ENCODE measurements around the gene ESYT1. TPM values are rescaled to one million over a fixed set of nuclear protein-coding genes. Genes with fewer than 3 reads are reported as not detected.
"Not testable (repeated sequence)": the region's sequence is repeated elsewhere in the genome, so short reads cannot be mapped to it uniquely, and the experiment has no call there.

Gene ESYT1
- polyA plus RNA-seq, 4 donors, result 2.7 to 51.8 (median 23.7) TPM

DNA sequence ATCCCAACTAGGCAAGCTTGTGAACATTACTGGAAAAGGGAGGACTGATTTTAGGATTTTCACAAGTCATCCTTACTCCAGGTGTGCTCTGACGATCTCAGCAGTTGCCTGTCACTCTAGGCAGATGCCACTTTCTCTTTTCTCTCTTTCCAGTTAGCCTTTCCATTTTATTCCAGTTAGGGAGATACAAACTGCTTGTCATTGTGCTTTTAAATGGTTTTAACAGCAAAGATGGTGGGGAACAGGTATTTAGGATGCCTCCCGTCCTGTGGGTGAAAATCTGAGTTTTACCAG, 22.5 kb upstream of the ESYT1 start:
- WGBS, 3 donors, result 11 to 20% (median 11%) methylated on average over 2 of the region's 2 CpGs
- DNase-seq, result no peak
- peaks cover 7 to 47% (median 21%) of the 10 kb centered on the region in 3 donors for H3K36me3 ChIP-seq (ENCODE audit: control insufficient read depth in 3 of 3, insufficient read depth in 2 of 3, low read depth in 1 of 3, low read length in 3 of 3)
- FAIRE-seq, result no peak
- peak overlapping the region in 1 of 3 donors; percentile 82 for H3K27ac ChIP-seq (ENCODE audit: low read depth in 1 of 3, low read length in 2 of 3)
- peak overlapping the region; percentile 59 to 80 (median 77) for H3K4me3 ChIP-seq (ENCODE audit: low read depth in 1 of 3, low read length in 3 of 3)
- no peaks in the 10 kb centered on the region for H3K9me3 ChIP-seq (ENCODE audit: control insufficient read depth in 2 of 2, insufficient read depth in 1 of 2, low read depth in 1 of 2, low read length in 1 of 2)
- peaks cover 0 to 6% (median 3%) of the 10 kb centered on the region in 3 donors for H3K4me1 ChIP-seq (ENCODE audit: control insufficient read depth in 3 of 3, insufficient read depth in 2 of 3, low read depth in 1 of 3, low read length in 2 of 3)
- H3K27me3 ChIP-seq (ENCODE audit: control insufficient read depth in 3 of 3, insufficient read depth in 3 of 3, low read length in 3 of 3), result no peaks in the 10 kb centered on the region

DNA sequence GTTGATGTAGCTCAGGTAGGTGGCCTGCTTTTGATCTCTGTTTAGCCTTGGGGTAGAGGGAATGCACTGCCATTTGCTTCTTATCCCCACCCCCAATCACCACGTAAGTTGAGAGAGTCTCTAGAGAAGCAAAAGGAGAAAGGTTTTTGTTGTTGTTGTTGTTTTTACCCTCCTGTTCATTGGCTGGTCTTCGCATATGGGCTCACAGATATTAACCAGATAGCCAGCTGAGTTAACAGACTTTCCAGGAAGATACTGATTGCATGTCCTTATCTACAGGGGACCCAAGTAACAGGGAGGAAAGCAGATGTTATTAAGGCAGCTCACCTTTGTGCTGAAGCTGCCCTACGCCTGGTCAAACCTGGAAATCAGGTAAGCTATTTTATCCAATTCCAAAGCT, 20.8 kb upstream of the ESYT1 start:
- Histone ChIP-seq H3K4me1 (ENCODE audit: control insufficient read depth in 3 of 3, insufficient read depth in 2 of 3, low read depth in 1 of 3, low read length in 2 of 3) (peaks cover 0 to 6% (median 3%) of the 10 kb centered on the region in 3 donors), H3K27me3 (ENCODE audit: control insufficient read depth in 3 of 3, insufficient read depth in 3 of 3, low read length in 3 of 3) (no peaks in the 10 kb centered on the region), H3K36me3 (ENCODE audit: control insufficient read depth in 3 of 3, insufficient read depth in 2 of 3, low read depth in 1 of 3, low read length in 3 of 3) (peaks cover 14 to 46% (median 19%) of the 10 kb centered on the region in 3 donors), H3K27ac (ENCODE audit: low read depth in 1 of 3, low read length in 2 of 3) (no peak overlapping the region), H3K9me3 (ENCODE audit: control insufficient read depth in 2 of 2, insufficient read depth in 1 of 2, low read depth in 1 of 2, low read length in 1 of 2) (no peaks in the 10 kb centered on the region), H3K4me3 (ENCODE audit: low read depth in 1 of 3, low read length in 3 of 3) (no peak overlapping the region)
- no peak for FAIRE-seq
- 90 to 93% (median 92%) methylated on average over 3 of the region's 3 CpGs for WGBS, 3 donors
- DNase-seq, result no peak

DNA sequence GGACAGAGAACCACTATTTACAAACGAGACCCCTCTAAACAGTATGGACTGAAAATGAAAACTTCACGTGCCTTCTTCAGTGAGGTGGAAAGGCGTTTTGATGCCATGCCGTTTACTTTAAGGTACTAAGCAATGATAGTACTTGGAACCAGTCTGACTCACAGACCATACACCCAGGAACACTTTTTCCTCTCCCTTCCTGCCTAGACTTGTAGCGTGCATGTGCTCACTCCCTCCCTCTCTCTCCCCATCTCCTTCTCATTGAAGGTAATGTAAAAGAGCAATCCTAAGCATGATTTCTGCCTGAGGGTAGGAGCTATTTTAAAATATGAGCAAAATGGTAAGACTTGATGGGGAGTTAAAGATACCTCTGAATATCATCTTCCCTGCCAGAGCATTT, 17.5 kb upstream of the ESYT1 start:
- Histone ChIP-seq H3K36me3 (ENCODE audit: control insufficient read depth in 3 of 3, insufficient read depth in 2 of 3, low read depth in 1 of 3, low read length in 3 of 3) (peaks cover 17 to 55% (median 21%) of the 10 kb centered on the region in 3 donors), H3K27me3 (ENCODE audit: control insufficient read depth in 3 of 3, insufficient read depth in 3 of 3, low read length in 3 of 3) (no peaks in the 10 kb centered on the region), H3K27ac (ENCODE audit: low read depth in 1 of 3, low read length in 2 of 3) (no peak overlapping the region), H3K9me3 (ENCODE audit: control insufficient read depth in 2 of 2, insufficient read depth in 1 of 2, low read depth in 1 of 2, low read length in 1 of 2) (no peaks in the 10 kb centered on the region), H3K4me1 (ENCODE audit: control insufficient read depth in 3 of 3, insufficient read depth in 2 of 3, low read depth in 1 of 3, low read length in 2 of 3) (peaks cover 0 to 11% (median 2%) of the 10 kb centered on the region in 3 donors), H3K4me3 (ENCODE audit: low read depth in 1 of 3, low read length in 3 of 3) (no peak overlapping the region)
- FAIRE-seq (no peak), DNase-seq (no peak)
- WGBS, 3 donors, result 86 to 92% (median 91%) methylated on average over 5 of the region's 5 CpGs

DNA sequence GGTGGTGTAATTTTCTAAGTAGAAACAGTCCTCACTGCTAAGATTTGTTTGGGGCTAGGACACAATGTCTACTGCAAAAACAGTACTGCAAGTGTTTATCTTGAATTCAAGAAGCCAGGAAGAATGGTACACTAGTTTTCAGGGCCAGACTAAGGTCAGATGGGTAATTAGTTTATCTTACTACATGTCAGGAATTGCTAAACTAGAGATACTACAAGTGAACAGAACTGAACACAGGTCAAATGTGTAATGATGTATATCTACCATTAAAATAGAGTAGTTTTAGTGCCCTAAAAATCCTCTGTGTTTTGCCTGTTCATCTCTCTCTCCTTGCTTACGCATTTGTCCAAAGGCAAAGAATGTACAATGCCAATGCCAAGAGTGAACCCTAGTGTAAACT, 14.0 kb upstream of the ESYT1 start:
- FAIRE-seq, result no peak
- WGBS, 3 donors, result 94 to 100% (median 100%) methylated on average over 1 of the region's 1 CpG

DNA sequence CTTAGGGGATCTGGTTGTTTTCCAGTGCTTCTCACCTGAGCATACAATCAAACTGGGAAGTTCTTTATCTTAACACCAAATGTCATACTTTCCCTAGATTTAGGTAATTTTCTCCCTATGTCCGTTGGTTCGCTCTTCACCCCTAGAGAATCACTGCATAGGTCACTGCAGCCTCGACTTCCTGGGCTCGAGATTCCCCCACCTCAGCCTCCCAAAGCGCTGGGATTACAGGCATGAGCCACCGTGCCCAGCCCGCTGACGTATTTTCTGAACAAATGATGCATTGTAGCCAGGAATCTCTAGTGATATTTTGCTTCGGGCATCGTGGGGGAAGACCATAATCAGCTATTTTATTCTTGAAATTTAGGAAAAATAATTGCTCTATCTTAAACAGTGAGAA, 12.7 kb upstream of the ESYT1 start:
- DNase-seq (peak in 1 of 2 donors; percentile 28), FAIRE-seq (no peak)
- 31 to 46% (median 43%) methylated on average over 10 of the region's 10 CpGs for WGBS, 3 donors
- Histone ChIP-seq H3K27ac (ENCODE audit: low read depth in 1 of 3, low read length in 2 of 3) (peak overlapping the region in 1 of 3 donors; percentile 93), H3K27me3 (ENCODE audit: control insufficient read depth in 3 of 3, insufficient read depth in 3 of 3, low read length in 3 of 3) (no peaks in the 10 kb centered on the region), H3K4me1 (ENCODE audit: control insufficient read depth in 3 of 3, insufficient read depth in 2 of 3, low read depth in 1 of 3, low read length in 2 of 3) (peaks cover 0 to 20% (median 5%) of the 10 kb centered on the region in 3 donors), H3K9me3 (ENCODE audit: control insufficient read depth in 2 of 2, insufficient read depth in 1 of 2, low read depth in 1 of 2, low read length in 1 of 2) (no peaks in the 10 kb centered on the region), H3K36me3 (ENCODE audit: control insufficient read depth in 3 of 3, insufficient read depth in 2 of 3, low read depth in 1 of 3, low read length in 3 of 3) (peaks cover 12 to 33% (median 12%) of the 10 kb centered on the region in 3 donors), H3K4me3 (ENCODE audit: low read depth in 1 of 3, low read length in 3 of 3) (peak overlapping the region; percentile 30 to 83 (median 74))

More for the DNA sequence above, 14.0 kb upstream of the ESYT1 start:
- Histone ChIP-seq H3K36me3 (ENCODE audit: control insufficient read depth in 3 of 3, insufficient read depth in 2 of 3, low read depth in 1 of 3, low read length in 3 of 3) (peaks cover 14 to 41% (median 17%) of the 10 kb centered on the region in 3 donors), H3K4me1 (ENCODE audit: control insufficient read depth in 3 of 3, insufficient read depth in 2 of 3, low read depth in 1 of 3, low read length in 2 of 3) (peaks cover 0 to 11% (median 4%) of the 10 kb centered on the region in 3 donors), H3K9me3 (ENCODE audit: control insufficient read depth in 2 of 2, insufficient read depth in 1 of 2, low read depth in 1 of 2, low read length in 1 of 2) (no peaks in the 10 kb centered on the region), H3K4me3 (ENCODE audit: low read depth in 1 of 3, low read length in 3 of 3) (no peak overlapping the region), H3K27ac (ENCODE audit: low read depth in 1 of 3, low read length in 2 of 3) (no peak overlapping the region), H3K27me3 (ENCODE audit: control insufficient read depth in 3 of 3, insufficient read depth in 3 of 3, low read length in 3 of 3) (no peaks in the 10 kb centered on the region)
- no peak for DNase-seq

DNA sequence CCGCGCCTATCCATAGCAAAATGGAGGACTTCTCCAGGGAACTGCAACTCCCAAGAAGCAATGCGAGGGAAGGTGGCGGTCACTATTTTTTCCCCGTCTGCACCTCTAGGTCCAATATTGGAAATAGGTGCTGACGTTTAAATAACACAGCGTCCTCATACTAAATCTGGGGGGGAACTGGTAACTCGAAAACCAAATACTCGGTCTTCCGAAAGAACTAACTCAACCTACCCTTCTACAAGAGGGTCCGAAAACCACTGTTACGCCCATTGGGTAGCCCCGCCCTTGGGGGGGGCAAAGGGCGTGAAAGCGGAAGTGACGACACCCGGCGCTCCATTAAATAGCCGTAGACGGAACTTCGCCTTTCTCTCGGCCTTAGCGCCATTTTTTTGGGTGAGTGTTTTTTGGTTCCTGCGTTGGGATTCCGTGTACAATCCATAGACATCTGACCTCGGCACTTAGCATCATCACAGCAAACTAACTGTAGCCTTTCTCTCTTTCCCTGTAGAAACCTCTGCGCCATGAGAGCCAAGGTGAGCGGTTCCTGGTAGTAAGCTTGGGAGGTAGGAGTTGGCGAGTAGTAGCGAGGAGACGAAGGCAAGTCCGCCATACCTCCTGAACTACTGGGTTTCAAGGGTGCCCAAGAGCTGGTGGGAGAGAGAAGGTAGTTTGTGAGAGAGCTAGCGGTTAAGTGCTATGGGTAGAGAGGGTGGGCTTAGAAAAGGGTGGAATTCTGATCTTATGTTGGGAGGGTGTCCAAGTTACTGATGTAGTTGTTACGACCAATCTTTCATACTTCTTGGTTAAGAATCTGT, 11.6 kb upstream of the ESYT1 start, which contains the start of gene RPL41:
TSS of gene RPL41 (plus strand) at position 367 of the 815 bp plus-strand sequence.
- WGBS, 3 donors, result 0 to 1% (median 0%) methylated on average over 34 of the region's 34 CpGs
- Histone ChIP-seq H3K27ac (ENCODE audit: low read depth in 1 of 3, low read length in 2 of 3) (peak within 1 kb of the TSS; percentile 96 to 99 (median 96)), H3K4me1 (ENCODE audit: control insufficient read depth in 3 of 3, insufficient read depth in 2 of 3, low read depth in 1 of 3, low read length in 2 of 3) (peaks cover 0 to 20% (median 5%) of the 10 kb centered on the region in 3 donors), H3K4me3 (ENCODE audit: low read depth in 1 of 3, low read length in 3 of 3) (peak within 1 kb of the TSS; percentile 74 to 83 (median 76)), H3K36me3 (ENCODE audit: control insufficient read depth in 3 of 3, insufficient read depth in 2 of 3, low read depth in 1 of 3, low read length in 3 of 3) (peaks cover 7 to 36% (median 11%) of the 10 kb centered on the region in 3 donors), H3K9me3 (ENCODE audit: control insufficient read depth in 2 of 2, insufficient read depth in 1 of 2, low read depth in 1 of 2, low read length in 1 of 2) (no peaks in the 10 kb centered on the region), H3K27me3 (ENCODE audit: control insufficient read depth in 3 of 3, insufficient read depth in 3 of 3, low read length in 3 of 3) (no peaks in the 10 kb centered on the region)
- DNase-seq (peak; percentile 96 to 99), FAIRE-seq (no peak)

DNA sequence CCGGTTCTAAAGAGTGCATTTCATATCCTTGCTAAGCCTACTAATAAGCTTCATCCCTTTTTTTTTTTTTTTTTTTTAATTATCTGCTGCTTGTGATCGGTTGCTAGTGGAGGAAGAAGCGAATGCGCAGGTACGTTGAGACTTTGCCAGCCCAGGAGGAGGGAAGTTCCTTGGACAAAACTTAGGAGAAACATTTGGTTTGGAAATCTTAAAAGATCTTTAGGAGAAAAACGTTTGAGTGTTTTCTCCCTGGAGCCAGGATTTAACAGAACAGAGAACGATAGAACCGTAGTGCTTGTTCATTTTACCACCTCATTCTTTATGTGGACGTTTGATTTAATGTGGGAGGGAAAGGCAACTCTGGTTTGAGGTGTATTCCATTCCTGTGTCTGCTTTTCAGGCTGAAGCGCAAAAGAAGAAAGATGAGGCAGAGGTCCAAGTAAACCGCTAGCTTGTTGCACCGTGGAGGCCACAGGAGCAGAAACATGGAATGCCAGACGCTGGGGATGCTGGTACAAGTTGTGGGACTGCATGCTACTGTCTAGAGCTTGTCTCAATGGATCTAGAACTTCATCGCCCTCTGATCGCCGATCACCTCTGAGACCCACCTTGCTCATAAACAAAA, 10.9 kb upstream of the ESYT1 start:
- peaks cover 0 to 20% (median 5%) of the 10 kb centered on the region in 3 donors for H3K4me1 ChIP-seq (ENCODE audit: control insufficient read depth in 3 of 3, insufficient read depth in 2 of 3, low read depth in 1 of 3, low read length in 2 of 3)
- H3K4me3 ChIP-seq (ENCODE audit: low read depth in 1 of 3, low read length in 3 of 3), result peak overlapping the region; percentile 74 to 83 (median 76)
- H3K9me3 ChIP-seq (ENCODE audit: control insufficient read depth in 2 of 2, insufficient read depth in 1 of 2, low read depth in 1 of 2, low read length in 1 of 2); FAIRE-seq; DNase-seq; H3K27me3 ChIP-seq (ENCODE audit: control insufficient read depth in 3 of 3, insufficient read depth in 3 of 3, low read length in 3 of 3): not testable (repeated sequence)
- WGBS, 3 donors, result 1 to 2% (median 1%) methylated on average over 12 of the region's 16 CpGs
- H3K27ac ChIP-seq (ENCODE audit: low read depth in 1 of 3, low read length in 2 of 3), result peak overlapping the region; percentile 96 to 99 (median 96)
- H3K36me3 ChIP-seq (ENCODE audit: control insufficient read depth in 3 of 3, insufficient read depth in 2 of 3, low read depth in 1 of 3, low read length in 3 of 3), result peaks cover 3 to 37% (median 8%) of the 10 kb centered on the region in 3 donors

DNA sequence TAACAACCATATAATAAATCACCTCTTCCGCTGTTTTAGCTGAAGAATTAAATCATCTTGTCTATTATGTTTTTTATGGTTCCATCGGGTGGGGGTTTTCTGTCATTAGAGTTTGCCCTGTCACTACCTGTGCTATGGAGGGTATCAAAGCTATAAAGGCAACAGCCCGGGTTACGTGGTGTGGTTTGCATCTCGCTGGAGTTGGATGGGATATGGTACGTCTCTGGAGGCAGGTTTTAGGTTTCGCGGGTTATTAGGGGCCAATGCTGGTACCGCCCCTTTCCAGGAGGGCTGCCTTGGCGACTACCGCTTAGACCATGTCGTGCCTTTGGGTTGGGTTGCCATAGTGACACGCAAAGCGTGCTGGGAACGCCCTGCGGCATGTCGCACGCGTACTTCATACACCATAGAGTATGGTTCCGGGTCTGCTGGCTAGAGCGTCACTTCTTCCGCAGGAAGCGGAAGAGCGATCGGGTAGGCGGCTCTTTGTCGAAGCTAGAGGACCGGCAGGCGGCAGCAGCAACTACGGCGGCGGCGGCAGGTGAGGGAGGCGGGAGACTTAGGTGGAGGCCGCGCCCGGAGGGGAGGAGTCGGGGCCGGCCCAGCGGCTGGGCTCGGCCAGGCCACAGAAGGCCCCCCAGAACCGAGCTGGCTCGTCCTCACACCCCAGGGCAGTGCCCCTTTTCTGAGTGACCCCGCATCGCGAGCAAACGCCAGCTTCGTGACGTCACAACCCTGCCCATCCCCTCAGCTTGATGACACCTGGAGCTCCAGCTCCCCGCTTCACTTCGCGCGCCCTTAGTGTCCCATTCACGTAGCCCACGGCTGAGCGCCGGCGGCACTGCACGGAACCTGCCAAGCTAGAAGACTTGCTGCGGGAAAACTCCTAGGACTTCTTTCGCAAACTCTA, 10.0 kb upstream of the ESYT1 start, which contains the start of gene ZC3H10:
TSS of gene ZC3H10 (plus strand) at position 489 of the 910 bp plus-strand sequence. CDS start 2,297 bp downstream, outside the sequence.
- peak within 1 kb of the TSS; percentile 74 to 83 (median 76) for H3K4me3 ChIP-seq (ENCODE audit: low read depth in 1 of 3, low read length in 3 of 3)

More for the DNA sequence above, 10.0 kb upstream of the ESYT1 start, which contains the start of gene ZC3H10:
- peaks cover 3 to 34% (median 8%) of the 10 kb centered on the region in 3 donors for H3K36me3 ChIP-seq (ENCODE audit: control insufficient read depth in 3 of 3, insufficient read depth in 2 of 3, low read depth in 1 of 3, low read length in 3 of 3)
- no peaks in the 10 kb centered on the region for H3K9me3 ChIP-seq (ENCODE audit: control insufficient read depth in 2 of 2, insufficient read depth in 1 of 2, low read depth in 1 of 2, low read length in 1 of 2)
- peaks cover 0 to 20% (median 5%) of the 10 kb centered on the region in 3 donors for H3K4me1 ChIP-seq (ENCODE audit: control insufficient read depth in 3 of 3, insufficient read depth in 2 of 3, low read depth in 1 of 3, low read length in 2 of 3)
- WGBS, 3 donors, result 0 to 1% (median 0%) methylated on average over 47 to 61 of the region's 61 CpGs
- H3K27me3 ChIP-seq (ENCODE audit: control insufficient read depth in 3 of 3, insufficient read depth in 3 of 3, low read length in 3 of 3), result no peaks in the 10 kb centered on the region
- peak within 1 kb of the TSS; percentile 96 to 99 (median 96) for H3K27ac ChIP-seq (ENCODE audit: low read depth in 1 of 3, low read length in 2 of 3)
- no peak for FAIRE-seq
- DNase-seq, result peak; percentile 99 to 100

All from small intestine (tissue), 7 donors.